Activated naive CD8-positive, alpha-beta T cell (primary cell): ENCODE results near the gene PHTF1.

Experiments
- H3K27ac Mint-ChIP-seq: one replicate; pipeline ENCODE4 v1.8.0; 2021; ENCODE audit warnings: mixed read lengths
- H3K27me3 Mint-ChIP-seq: one replicate; pipeline ENCODE4 v1.8.0; 2021; ENCODE audit warnings: mixed read lengths
- H3K36me3 Mint-ChIP-seq: one replicate; pipeline ENCODE4 v1.8.0; 2021; ENCODE audit warnings: mixed read lengths
- H3K4me1 Mint-ChIP-seq: one replicate; pipeline ENCODE4 v1.8.0; 2021; ENCODE audit warnings: low read depth, mixed read lengths
- H3K4me3 Mint-ChIP-seq: one replicate; pipeline ENCODE4 v1.8.0; 2021; ENCODE audit warnings: mild to moderate bottlenecking, mixed read lengths
- H3K9me3 Mint-ChIP-seq: one replicate; pipeline ENCODE4 v1.8.0; 2021; ENCODE audit warnings: low read depth, mixed read lengths

PHTF1 gene

GRCh38 chr1:113674591-113674990 is 84.7 kb downstream of the PHTF1 start:
- Mint-ChIP-seq H3K27ac (no peak overlapping the region), H3K4me3 (no peak overlapping the region), H3K36me3 (no peaks in the 10 kb centered on the region), H3K4me1 (no peaks in the 10 kb centered on the region), H3K9me3 (no peaks in the 10 kb centered on the region), H3K27me3 (no peaks in the 10 kb centered on the region)

GRCh38 chr1:113672491-113672890 is 86.8 kb downstream of the PHTF1 start:
- Mint-ChIP-seq H3K4me1 (no peaks in the 10 kb centered on the region), H3K27me3 (no peaks in the 10 kb centered on the region), H3K9me3 (no peaks in the 10 kb centered on the region), H3K36me3 (no peaks in the 10 kb centered on the region), H3K4me3 (no peak overlapping the region), H3K27ac (no peak overlapping the region)

GRCh38 chr1:113670650-113671049 is 88.6 kb downstream of the PHTF1 start:
- Mint-ChIP-seq H3K27ac (no peak overlapping the region), H3K36me3 (peaks cover 4% of the 10 kb centered on the region), H3K27me3 (no peaks in the 10 kb centered on the region), H3K4me3 (no peak overlapping the region), H3K9me3 (no peaks in the 10 kb centered on the region), H3K4me1 (no peaks in the 10 kb centered on the region)

GRCh38 chr1:113669988-113670387 is 89.3 kb downstream of the PHTF1 start:
- Mint-ChIP-seq H3K27me3 (no peaks in the 10 kb centered on the region), H3K36me3 (peaks cover 4% of the 10 kb centered on the region), H3K4me1 (no peaks in the 10 kb centered on the region), H3K27ac (no peak overlapping the region), H3K9me3 (no peaks in the 10 kb centered on the region), H3K4me3 (no peak overlapping the region)

- Mint-ChIP-seq H3K27ac (no peak overlapping the region), H3K27me3 (no peaks in the 10 kb centered on the region), H3K9me3 (no peaks in the 10 kb centered on the region), H3K36me3 (peaks cover 4% of the 10 kb centered on the region), H3K4me1 (no peaks in the 10 kb centered on the region), H3K4me3 (no peak overlapping the region)
Measured at GRCh38 chr1:113666126-113666525, 93.2 kb downstream of the PHTF1 start.

GRCh38 chr1:113665071-113665470 is 94.2 kb downstream of the PHTF1 start:
- H3K27ac Mint-ChIP-seq, result no peak overlapping the region

GRCh38 chr1:113663165-113663951 is 95.9 kb downstream of the PHTF1 start:
- no peaks in the 10 kb centered on the region for H3K27me3 Mint-ChIP-seq
- no peaks in the 10 kb centered on the region for H3K4me1 Mint-ChIP-seq
- H3K36me3 Mint-ChIP-seq, result peaks cover 4% of the 10 kb centered on the region
- no peak overlapping the region for H3K27ac Mint-ChIP-seq
- no peak overlapping the region for H3K4me3 Mint-ChIP-seq
- no peaks in the 10 kb centered on the region for H3K9me3 Mint-ChIP-seq

More at GRCh38 chr1:113665071-113665470, 94.2 kb downstream of the PHTF1 start:
- Mint-ChIP-seq H3K9me3 (no peaks in the 10 kb centered on the region), H3K36me3 (peaks cover 4% of the 10 kb centered on the region), H3K4me1 (no peaks in the 10 kb centered on the region), H3K4me3 (no peak overlapping the region), H3K27me3 (no peaks in the 10 kb centered on the region)

GRCh38 chr1:113662101-113662500 is 97.2 kb downstream of the PHTF1 start:
- Mint-ChIP-seq H3K36me3 (peaks cover 4% of the 10 kb centered on the region), H3K9me3 (no peaks in the 10 kb centered on the region), H3K27me3 (no peaks in the 10 kb centered on the region), H3K4me3 (no peak overlapping the region), H3K4me1 (no peaks in the 10 kb centered on the region), H3K27ac (no peak overlapping the region)

GRCh38 chr1:113660088-113660487 is 99.2 kb downstream of the PHTF1 start:
- H3K27ac Mint-ChIP-seq, result no peak overlapping the region
- no peaks in the 10 kb centered on the region for H3K4me1 Mint-ChIP-seq
- H3K27me3 Mint-ChIP-seq, result no peaks in the 10 kb centered on the region
- H3K4me3 Mint-ChIP-seq, result no peak overlapping the region
- no peaks in the 10 kb centered on the region for H3K9me3 Mint-ChIP-seq
- H3K36me3 Mint-ChIP-seq, result no peaks in the 10 kb centered on the region

GRCh38 chr1:113659556-113659955 is 99.7 kb downstream of the PHTF1 start:
- H3K9me3 Mint-ChIP-seq, result no peaks in the 10 kb centered on the region
- no peak overlapping the region for H3K4me3 Mint-ChIP-seq
- H3K27me3 Mint-ChIP-seq, result no peaks in the 10 kb centered on the region
- no peak overlapping the region for H3K27ac Mint-ChIP-seq
- no peaks in the 10 kb centered on the region for H3K4me1 Mint-ChIP-seq
- H3K36me3 Mint-ChIP-seq, result no peaks in the 10 kb centered on the region

GRCh38 chr1:113659035-113659434 is 100.3 kb downstream of the PHTF1 start:
- Mint-ChIP-seq H3K9me3 (no peaks in the 10 kb centered on the region), H3K4me3 (no peak overlapping the region), H3K27me3 (no peaks in the 10 kb centered on the region), H3K36me3 (no peaks in the 10 kb centered on the region), H3K4me1 (no peaks in the 10 kb centered on the region), H3K27ac (no peak overlapping the region)

GRCh38 chr1:113657556-113658063 is 101.7 kb downstream of the PHTF1 start:
- Mint-ChIP-seq H3K36me3 (no peaks in the 10 kb centered on the region), H3K9me3 (no peaks in the 10 kb centered on the region), H3K27ac (no peak overlapping the region), H3K4me1 (no peaks in the 10 kb centered on the region), H3K27me3 (no peaks in the 10 kb centered on the region), H3K4me3 (no peak overlapping the region)

GRCh38 chr1:113657126-113657525 is 102.2 kb downstream of the PHTF1 start:
- no peaks in the 10 kb centered on the region for H3K4me1 Mint-ChIP-seq
- no peaks in the 10 kb centered on the region for H3K9me3 Mint-ChIP-seq
- H3K4me3 Mint-ChIP-seq, result no peak overlapping the region
- no peaks in the 10 kb centered on the region for H3K36me3 Mint-ChIP-seq
- H3K27me3 Mint-ChIP-seq, result no peaks in the 10 kb centered on the region
- no peak overlapping the region for H3K27ac Mint-ChIP-seq

- Mint-ChIP-seq H3K9me3 (no peaks in the 10 kb centered on the region), H3K27ac (no peak overlapping the region), H3K4me1 (no peaks in the 10 kb centered on the region), H3K27me3 (no peaks in the 10 kb centered on the region), H3K4me3 (no peak overlapping the region), H3K36me3 (no peaks in the 10 kb centered on the region)
Measured at GRCh38 chr1:113654883-113655282, 104.4 kb downstream of the PHTF1 start.

- H3K27me3 Mint-ChIP-seq, result no peaks in the 10 kb centered on the region
- no peaks in the 10 kb centered on the region for H3K36me3 Mint-ChIP-seq
- no peaks in the 10 kb centered on the region for H3K4me1 Mint-ChIP-seq
- no peak overlapping the region for H3K4me3 Mint-ChIP-seq
- H3K27ac Mint-ChIP-seq, result no peak overlapping the region
- no peaks in the 10 kb centered on the region for H3K9me3 Mint-ChIP-seq
Measured at GRCh38 chr1:113653741-113654140, 105.5 kb downstream of the PHTF1 start.

- H3K4me1 Mint-ChIP-seq, result no peaks in the 10 kb centered on the region
- no peaks in the 10 kb centered on the region for H3K36me3 Mint-ChIP-seq
- no peaks in the 10 kb centered on the region for H3K9me3 Mint-ChIP-seq
- no peak overlapping the region for H3K27ac Mint-ChIP-seq
- no peak overlapping the region for H3K4me3 Mint-ChIP-seq
- H3K27me3 Mint-ChIP-seq, result no peaks in the 10 kb centered on the region
Measured at GRCh38 chr1:113652771-113653170, 106.5 kb downstream of the PHTF1 start.
